Fibroblast of villous mesenchyme (primary cell): ENCODE results near the gene UTP14C. TPM values are rescaled to one million over a fixed set of nuclear protein-coding genes. Genes with fewer than 3 reads are reported as not detected.
A peak's percentile ranks its signal among the peaks of the same experiment; 100 is the strongest.
"Not testable (repeated sequence)": the region's sequence is repeated elsewhere in the genome, so short reads cannot be mapped to it uniquely, and the experiment has no call there.

Source experiments
- DNase-seq: peaks from one replicate; pipeline ENCODE4 v3.0.0-alpha.2; 2010; ENCODE audit warnings: low read depth
- H3K4me3 ChIP-seq: 2 replicates; pipeline ENCODE4 v1.5.1; 2011; ENCODE audit warnings: low read depth, mild to moderate bottlenecking, low read length
- CTCF ChIP-seq: IDR thresholded peaks from 2 replicates; pipeline ENCODE4 v1.5.1; 2012; ENCODE audit warnings: low read depth, mild to moderate bottlenecking, low read length; ENCODE audit not compliant: insufficient read depth
- total RNA-seq: library from RNA; depleted of rRNA; stranded (reverse); fragments of >200 nt; gene quantifications from 2 replicates; pipeline ENCODE4 v1.2.3, GENCODE V29; 2012

The UTP14C gene
- total RNA-seq, 1 donor, result 22.0 TPM

- H3K4me3 ChIP-seq, result no peak overlapping the region
- no peak for DNase-seq
- no peak for TF ChIP-seq CTCF
These were observed 19.2 kb downstream of the UTP14C start for GRCh38 chr13:52043675-52044074.

GRCh38 chr13:52047463-52047862 is 23.0 kb downstream of the UTP14C start:
- TF ChIP-seq CTCF, result no peak
- no peak overlapping the region for H3K4me3 ChIP-seq
- DNase-seq, result no peak

- DNase-seq, result peak; percentile 34
- no peak for TF ChIP-seq CTCF
- H3K4me3 ChIP-seq, result no peak overlapping the region
These were observed 24.0 kb downstream of the UTP14C start for GRCh38 chr13:52048516-52048915.

GRCh38 chr13:52051400-52051799 is 26.9 kb downstream of the UTP14C start:
- DNase-seq, result no peak
- H3K4me3 ChIP-seq, result no peak overlapping the region
- no peak for TF ChIP-seq CTCF

GRCh38 chr13:52053460-52053859 is 29.0 kb downstream of the UTP14C start:
- peak; percentile 77 for DNase-seq
- no peak overlapping the region for H3K4me3 ChIP-seq
- TF ChIP-seq CTCF, result no peak

GRCh38 chr13:52061064-52061463 is 36.6 kb downstream of the UTP14C start:
- not testable (repeated sequence) for H3K4me3 ChIP-seq, DNase-seq

GRCh38 chr13:52061587-52061986 is 37.1 kb downstream of the UTP14C start:
- DNase-seq, result no peak
- H3K4me3 ChIP-seq, result no peak overlapping the region
- TF ChIP-seq CTCF, result no peak
